HG03354 (cell line): ENCODE results near the gene CERS6.
A peak's percentile ranks its signal among the peaks of the same experiment; 100 is the strongest.
"Not testable (repeated sequence)": the region's sequence is repeated elsewhere in the genome, so short reads cannot be mapped to it uniquely, and the experiment has no call there.

Experiments
- ATAC-seq: cut with Tn5 transposase; IDR thresholded peaks from one replicate; pipeline ENCODE4 v1.9.1; 2021; ENCODE audit warnings: mild to moderate bottlenecking; ENCODE audit not compliant: unreplicated experiment, poor library complexity, severe bottlenecking

Gene CERS6

GRCh38 chr2:168734199-168734760, 278.2 kb downstream of the CERS6 start:
- ATAC-seq, result no peak

DNA sequence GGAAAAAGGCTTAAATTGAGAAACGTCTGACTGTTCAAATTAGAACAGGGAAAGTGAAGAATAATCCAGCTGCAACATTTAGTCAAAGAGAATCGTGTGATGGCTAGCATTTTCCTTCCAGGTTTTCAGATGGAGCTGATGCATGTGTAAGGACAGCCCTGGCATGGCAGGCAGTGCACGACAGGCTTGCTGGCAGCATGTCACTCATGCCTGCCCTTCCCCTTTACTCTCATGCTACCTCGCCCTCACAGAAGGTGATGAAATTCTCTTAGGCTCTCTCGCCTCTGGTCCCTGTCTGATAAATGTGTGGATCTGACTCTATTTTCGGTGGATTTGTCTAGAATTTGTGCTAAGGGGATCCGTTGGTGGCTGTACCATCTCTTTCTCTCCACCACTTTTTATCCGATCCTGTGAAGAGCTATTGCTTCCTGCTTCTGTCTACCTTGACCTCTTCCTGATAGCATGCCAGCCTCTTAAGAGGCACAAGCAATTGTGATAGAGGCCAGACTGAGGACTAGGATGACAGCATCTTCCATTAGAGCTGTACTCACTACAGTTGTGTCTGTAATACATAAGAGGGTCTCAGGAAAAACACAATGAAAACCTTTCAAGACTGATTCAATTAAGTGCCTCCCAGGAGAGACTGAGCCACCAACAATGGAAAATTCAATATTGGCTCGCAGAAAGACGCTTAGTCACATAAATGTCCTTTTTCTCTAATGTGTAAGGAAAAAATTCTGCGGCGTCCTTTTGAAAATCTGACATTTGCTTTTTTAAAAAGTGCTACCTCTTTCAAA, 280.8 kb downstream of the CERS6 start:
- ATAC-seq, result no peak

GRCh38 chr2:168738062-168738461, 282.0 kb downstream of the CERS6 start:
- no peak for ATAC-seq

DNA sequence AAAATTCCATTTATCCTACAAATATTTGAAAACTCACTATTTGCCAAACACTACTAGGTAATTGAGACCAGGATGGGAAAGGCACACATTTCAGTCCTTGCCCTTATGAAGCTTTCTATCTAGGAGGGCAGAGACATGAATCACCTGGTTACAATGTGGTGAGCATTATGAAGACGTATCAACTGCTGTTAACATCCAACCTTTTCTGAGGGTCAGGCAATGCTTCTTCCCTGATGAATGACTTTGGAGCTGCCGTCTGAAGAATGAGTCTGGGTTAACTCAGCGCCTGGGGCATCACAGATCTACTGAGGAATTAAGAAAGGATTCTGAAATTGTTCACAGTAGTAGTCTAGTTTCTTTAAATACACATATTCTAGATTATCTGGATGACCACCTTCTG, 284.3 kb downstream of the CERS6 start:
- ATAC-seq, result no peak

GRCh38 chr2:168740788-168741187, 284.7 kb downstream of the CERS6 start:
- no peak for ATAC-seq

GRCh38 chr2:168742258-168742932, 286.3 kb downstream of the CERS6 start:
- no peak for ATAC-seq

DNA sequence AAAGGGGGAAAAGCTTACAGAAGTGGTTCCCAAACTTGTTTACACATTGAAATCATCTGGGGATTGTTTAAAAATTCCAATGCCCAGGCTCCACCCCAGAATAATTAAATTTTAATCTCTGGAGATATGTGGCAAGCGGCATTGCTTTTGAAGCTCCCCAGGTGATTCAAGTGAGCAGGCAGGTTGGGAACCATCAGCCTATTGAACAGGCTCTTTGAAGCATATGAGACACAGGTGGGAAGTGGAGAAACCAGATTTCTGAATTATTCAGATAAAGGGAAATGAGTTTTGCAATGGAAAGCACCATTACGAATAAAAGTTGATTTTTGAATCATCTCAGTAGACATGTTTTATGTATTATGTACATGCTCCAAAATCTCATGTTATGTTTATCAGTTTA, 288.8 kb downstream of the CERS6 start:
- no peak for ATAC-seq

DNA sequence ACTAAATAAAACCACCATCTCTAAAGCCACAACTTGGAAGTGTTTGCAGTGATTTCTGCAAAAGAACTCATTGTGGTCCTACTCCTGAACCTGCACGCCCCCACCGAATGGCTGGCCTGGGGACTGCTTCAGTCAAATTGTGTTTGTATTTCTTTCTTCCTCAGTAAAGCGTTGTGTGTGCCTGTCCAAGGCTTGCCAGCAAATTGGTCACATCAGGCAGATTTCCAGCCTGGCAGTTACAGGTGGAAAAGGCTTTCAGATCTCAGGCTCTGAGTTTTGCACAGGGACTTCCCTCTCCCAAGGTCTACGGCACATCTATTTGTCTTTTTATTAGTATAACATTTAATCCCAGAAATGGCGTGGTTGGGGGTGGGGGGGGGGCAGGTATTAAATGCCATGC, 292.4 kb downstream of the CERS6 start:
- no peak for ATAC-seq

- no peak for ATAC-seq
Observed at GRCh38 chr2:168749297-168749696, 293.2 kb downstream of the CERS6 start.

DNA sequence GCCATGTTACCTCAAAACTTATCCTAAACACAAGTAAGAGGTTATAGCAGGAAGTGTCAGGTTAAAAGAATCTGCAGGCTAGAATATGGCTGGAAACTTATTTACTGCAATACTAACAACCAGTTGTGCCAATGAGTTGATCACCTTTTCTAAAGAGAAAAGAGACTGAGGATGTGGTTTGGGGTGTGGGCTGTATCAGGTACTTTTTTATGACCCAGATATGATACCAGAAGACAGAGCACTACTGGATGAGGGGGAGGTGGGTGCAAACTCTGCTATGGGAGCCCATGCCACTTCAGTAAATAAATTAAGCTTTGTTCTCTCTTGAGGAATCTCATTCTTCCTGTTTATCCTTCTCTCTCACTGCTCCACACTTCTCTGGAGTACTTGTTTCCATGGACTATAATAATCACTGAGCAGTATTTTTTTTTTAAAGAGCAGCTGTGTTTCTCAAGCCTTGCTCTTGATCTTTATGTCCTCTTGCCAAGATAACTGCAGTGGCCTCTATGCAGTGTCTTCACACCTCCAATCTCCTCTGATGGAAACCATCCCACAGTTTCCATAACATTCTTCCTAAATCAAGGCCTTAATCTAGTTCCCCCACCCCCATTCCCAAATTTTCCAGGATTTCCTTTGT, 295.1 kb downstream of the CERS6 start:
- peak; percentile 94 for ATAC-seq

DNA sequence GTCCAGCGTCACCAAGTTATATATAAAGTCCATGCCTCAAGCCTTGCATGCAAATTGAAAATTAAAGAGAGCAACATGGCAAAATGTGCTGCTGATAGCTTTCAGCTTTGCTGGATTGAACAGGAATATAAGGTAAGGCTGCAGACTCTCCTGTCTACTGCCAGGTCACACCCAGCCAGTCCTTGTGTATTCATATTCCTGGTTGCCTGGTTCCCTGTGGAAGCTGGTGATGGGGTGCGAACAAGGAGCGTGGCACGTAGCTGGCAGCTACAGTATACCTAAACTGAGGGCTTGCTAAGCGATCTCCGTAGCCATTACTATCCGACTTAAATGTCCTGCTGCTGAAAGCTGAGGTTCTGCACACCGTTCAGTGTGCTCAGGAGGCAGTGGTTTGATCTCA, 296.3 kb downstream of the CERS6 start:
- no peak for ATAC-seq

DNA sequence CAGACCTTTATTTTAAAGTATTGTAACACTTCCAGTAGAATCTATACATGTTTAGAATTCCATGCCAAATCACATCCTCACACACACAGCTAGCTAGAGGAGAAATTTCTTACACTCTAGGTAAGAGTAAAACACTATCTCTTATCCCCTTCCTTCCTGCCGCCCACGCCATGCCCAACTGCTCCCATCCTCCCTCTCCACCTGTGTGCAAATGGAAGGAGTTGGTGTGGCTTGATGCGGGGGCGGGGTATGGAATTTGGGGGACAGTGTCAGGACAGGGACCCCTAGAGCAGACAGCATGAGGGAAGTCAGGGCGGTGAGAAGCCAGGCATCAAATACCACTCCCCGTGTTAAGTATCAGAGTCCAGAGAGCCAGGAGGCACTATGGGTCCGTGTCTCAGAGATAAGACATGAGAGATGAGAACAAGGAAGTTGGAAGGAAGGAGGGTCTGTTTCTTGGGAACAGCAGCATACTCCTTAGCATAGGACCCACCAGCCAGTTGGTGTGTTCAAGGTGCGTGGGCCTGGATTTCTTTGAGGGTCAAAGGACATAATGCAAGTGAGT, 297.8 kb downstream of the CERS6 start:
- no peak for ATAC-seq

- ATAC-seq, result no peak
Observed at GRCh38 chr2:168757223-168757622, 301.2 kb downstream of the CERS6 start.

- peak; percentile 86 for ATAC-seq
Observed at GRCh38 chr2:168758970-168759820, 303.1 kb downstream of the CERS6 start.

- no peak for ATAC-seq
Observed at GRCh38 chr2:168765401-168765800, 309.3 kb downstream of the CERS6 start.

- no peak for ATAC-seq
Observed at GRCh38 chr2:168766600-168766999, 310.5 kb downstream of the CERS6 start.

GRCh38 chr2:168767258-168767657, 311.2 kb downstream of the CERS6 start:
- ATAC-seq, result no peak

DNA sequence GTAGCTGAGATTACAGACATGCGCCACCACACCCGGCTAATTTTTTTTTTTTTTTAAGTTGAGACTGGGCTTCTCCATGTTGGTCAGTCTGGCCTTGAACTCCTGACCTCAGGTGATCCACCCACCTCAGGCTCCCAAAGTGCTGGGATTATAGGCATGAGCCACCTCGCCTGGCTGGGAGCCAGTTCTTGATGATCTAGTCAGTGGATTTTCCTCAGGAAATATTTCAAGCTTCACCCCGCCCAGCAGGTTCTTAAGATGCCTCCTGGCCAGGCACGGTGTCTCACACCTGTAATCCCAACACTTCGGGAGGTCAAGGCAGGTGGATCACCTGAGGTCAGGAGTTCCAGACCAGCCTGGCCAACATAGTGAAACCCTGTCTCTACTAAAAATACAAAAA, 312.3 kb downstream of the CERS6 start:
- not testable (repeated sequence) for ATAC-seq

- ATAC-seq, result no peak
Observed at GRCh38 chr2:168770796-168771195, 314.7 kb downstream of the CERS6 start.
